ENCODE measurements around the gene LUC7L3. TPM values are rescaled to one million over a fixed set of nuclear protein-coding genes. Genes with fewer than 3 reads are reported as not detected.

The LUC7L3 gene
- total and polyA plus RNA-seq, 2 of the 13 experiments (the other 11 are each of a cell fraction or from before 2014, with no cell fraction given) = 108 to 120 TPM

DNA sequence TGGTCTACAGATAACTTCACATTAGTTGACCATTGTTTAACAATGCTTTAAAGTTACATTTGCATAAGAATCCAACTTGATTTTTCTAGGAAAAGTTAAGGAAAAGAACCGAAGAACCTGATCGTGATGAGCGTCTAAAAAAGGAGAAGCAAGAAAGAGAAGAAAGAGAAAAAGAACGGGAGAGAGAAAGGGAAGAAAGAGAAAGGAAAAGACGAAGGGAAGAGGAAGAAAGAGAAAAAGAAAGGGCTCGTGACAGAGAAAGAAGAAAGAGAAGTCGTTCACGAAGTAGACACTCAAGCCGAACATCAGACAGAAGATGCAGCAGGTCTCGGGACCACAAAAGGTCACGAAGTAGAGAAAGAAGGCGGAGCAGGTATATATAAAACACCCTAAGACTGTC is 26.2 kb downstream of the LUC7L3 start:
- in situ Hi-C loops (cut with HindIII; ENCODE audit: extremely low pct_ligation_motif_present, low pct_unique_long_range_greater_than_20kb) = no loop called here
- peaks cover 9% of the 10 kb centered on the region; the same call in 1 of the 2 replicates for H4K20me1 ChIP-seq (ENCODE audit: insufficient read depth, low read length)

More for the DNA sequence above, 26.2 kb downstream of the LUC7L3 start:
- WGBS (ENCODE audit: low lambda C conversion rate) = 95% methylated on average over 12 of the region's 12 CpGs
- H3K9ac ChIP-seq (ENCODE audit: insufficient read depth, low read depth, low read length) = no peak overlapping the region
- FAIRE-seq (no peak), DNase-seq (ENCODE audit: low spot score) (no peak), ATAC-seq (no peak)
- H3K36me3 ChIP-seq (replicated peaks in 1 of 2; ENCODE audit: control insufficient read depth in 1 of 2, insufficient read depth in 2 of 2, low read length in 2 of 2) = peaks cover 40 to 95% of the 10 kb centered on the region in 2 experiments
- POLR2A ChIA-PET = no interaction called here
- H3K27ac ChIP-seq (ENCODE audit: extremely low read length, insufficient read depth, low read length) = no peak overlapping the region
- no peak overlapping the region for H3K4me2 ChIP-seq (ENCODE audit: low read depth, low read length)
- peaks cover 15% of the 10 kb centered on the region for H3K79me2 ChIP-seq (ENCODE audit: insufficient read depth, low read length)
- H3K4me1 ChIP-seq (ENCODE audit: insufficient read depth, low read length) = no peaks in the 10 kb centered on the region
- CTCF ChIA-PET (ENCODE audit: low intra/inter-chr PET ratio, low total read pairs) = no interaction called here
- no peaks in the 10 kb centered on the region for H3K27me3 ChIP-seq (ENCODE audit: control insufficient read depth in 1 of 2, insufficient read depth in 2 of 2, low read length in 2 of 2)
- BruUV-seq (replicated peaks) = no TSS peak
- TF ChIP-seq, protein P1, sequence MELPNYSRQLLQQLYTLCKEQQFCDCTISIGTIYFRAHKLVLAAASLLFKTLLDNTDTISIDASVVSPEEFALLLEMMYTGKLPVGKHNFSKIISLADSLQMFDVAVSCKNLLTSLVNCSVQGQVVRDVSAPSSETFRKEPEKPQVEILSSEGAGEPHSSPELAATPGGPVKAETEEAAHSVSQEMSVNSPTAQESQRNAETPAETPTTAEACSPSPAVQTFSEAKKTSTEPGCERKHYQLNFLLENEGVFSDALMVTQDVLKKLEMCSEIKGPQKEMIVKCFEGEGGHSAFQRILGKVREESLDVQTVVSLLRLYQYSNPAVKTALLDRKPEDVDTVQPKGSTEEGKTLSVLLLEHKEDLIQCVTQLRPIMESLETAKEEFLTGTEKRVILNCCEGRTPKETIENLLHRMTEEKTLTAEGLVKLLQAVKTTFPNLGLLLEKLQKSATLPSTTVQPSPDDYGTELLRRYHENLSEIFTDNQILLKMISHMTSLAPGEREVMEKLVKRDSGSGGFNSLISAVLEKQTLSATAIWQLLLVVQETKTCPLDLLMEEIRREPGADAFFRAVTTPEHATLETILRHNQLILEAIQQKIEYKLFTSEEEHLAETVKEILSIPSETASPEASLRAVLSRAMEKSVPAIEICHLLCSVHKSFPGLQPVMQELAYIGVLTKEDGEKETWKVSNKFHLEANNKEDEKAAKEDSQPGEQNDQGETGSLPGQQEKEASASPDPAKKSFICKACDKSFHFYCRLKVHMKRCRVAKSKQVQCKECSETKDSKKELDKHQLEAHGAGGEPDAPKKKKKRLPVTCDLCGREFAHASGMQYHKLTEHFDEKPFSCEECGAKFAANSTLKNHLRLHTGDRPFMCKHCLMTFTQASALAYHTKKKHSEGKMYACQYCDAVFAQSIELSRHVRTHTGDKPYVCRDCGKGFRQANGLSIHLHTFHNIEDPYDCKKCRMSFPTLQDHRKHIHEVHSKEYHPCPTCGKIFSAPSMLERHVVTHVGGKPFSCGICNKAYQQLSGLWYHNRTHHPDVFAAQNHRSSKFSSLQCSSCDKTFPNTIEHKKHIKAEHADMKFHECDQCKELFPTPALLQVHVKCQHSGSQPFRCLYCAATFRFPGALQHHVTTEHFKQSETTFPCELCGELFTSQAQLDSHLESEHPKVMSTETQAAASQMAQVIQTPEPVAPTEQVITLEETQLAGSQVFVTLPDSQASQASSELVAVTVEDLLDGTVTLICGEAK (IDR thresholded peaks at IDR 0.05) = no peak
- TF ChIP-seq, protein P1 (CRISPR knock-in tag; IDR thresholded peaks at IDR 0.05) = no peak
- TF ChIP-seq RBM22 (optimal IDR thresholded peaks at IDR 0.05; ENCODE audit: low read length) (peak; percentile 89), PBX2 (CRISPR knock-in tag; IDR thresholded peaks at IDR 0.05) (no peak)
- no peak overlapping the region for H2AFZ ChIP-seq (ENCODE audit: low read length)
- intact Hi-C loops (cut with micrococcal nuclease; ENCODE audit: unreplicated experiment) = no loop called here
- H3K9me3 ChIP-seq (ENCODE audit: low read length) = no peaks in the 10 kb centered on the region
- H3K4me3 ChIP-seq (replicated peaks in 1 of 3; ENCODE audit: insufficient read depth in 1 of 3, low read depth in 2 of 3, low read length in 3 of 3) = no peak overlapping the region
